Loucy (cell line): ENCODE measurements around the gene COL27A1.

Experiments
- EZH2phosphoT487 ChIP-seq: fragments of 200-600 bp; IDR thresholded peaks from 2 replicates; pipeline ENCODE4 v1.6.1; 2018; ENCODE audit warnings: antibody characterized with exemption, mild to moderate bottlenecking, moderate library complexity, borderline replicate concordance
- TF ChIP-seq, protein P1 (sequence below): fragments of 200-600 bp; sonication (generic); conservative IDR thresholded peaks from 2 replicates; pipeline ENCODE4 v1.5.1; 2014; ENCODE audit warnings: mild to moderate bottlenecking, antibody characterized with exemption, low read length

DNA sequence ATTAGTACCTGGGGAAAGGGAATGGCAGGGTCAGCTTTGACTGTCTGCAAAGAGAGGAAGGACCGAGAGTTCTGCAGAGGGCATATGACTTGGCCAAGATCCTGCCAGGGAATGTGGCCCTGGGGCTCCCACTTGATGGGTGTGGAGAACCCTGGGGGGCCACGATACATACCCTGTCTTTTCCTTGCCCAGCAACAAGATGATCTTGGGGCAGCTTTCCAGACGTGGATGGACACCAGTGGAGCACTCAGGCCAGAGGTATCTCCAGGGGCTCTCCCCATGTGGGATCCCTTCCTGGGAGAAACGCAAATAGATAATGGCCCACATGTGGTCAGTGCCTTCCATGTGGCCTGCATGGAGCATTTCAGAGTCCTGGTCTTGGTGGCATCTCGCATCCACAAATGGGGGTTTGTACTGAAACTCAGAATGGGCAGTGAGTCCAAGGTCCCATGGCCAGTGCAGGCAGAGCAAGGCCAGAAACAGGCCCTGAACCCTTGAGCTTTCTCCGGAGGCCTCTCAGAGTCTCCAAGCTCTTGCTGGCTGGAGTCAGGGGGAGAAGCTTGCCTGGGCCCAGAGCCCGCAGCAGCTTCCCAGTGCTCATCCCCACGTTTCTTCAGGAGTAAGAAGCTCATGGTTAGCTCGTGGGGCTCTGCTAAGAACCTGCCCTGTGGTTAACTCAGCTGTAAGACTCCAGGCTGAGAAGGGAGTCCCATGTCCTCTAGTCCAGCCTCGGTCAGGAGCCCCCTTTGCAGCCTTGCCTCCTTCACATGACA, 149.3 kb downstream of the COL27A1 start:
- TF ChIP-seq, protein P1, sequence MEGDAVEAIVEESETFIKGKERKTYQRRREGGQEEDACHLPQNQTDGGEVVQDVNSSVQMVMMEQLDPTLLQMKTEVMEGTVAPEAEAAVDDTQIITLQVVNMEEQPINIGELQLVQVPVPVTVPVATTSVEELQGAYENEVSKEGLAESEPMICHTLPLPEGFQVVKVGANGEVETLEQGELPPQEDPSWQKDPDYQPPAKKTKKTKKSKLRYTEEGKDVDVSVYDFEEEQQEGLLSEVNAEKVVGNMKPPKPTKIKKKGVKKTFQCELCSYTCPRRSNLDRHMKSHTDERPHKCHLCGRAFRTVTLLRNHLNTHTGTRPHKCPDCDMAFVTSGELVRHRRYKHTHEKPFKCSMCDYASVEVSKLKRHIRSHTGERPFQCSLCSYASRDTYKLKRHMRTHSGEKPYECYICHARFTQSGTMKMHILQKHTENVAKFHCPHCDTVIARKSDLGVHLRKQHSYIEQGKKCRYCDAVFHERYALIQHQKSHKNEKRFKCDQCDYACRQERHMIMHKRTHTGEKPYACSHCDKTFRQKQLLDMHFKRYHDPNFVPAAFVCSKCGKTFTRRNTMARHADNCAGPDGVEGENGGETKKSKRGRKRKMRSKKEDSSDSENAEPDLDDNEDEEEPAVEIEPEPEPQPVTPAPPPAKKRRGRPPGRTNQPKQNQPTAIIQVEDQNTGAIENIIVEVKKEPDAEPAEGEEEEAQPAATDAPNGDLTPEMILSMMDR: no peak
- no peak for TF ChIP-seq EZH2phosphoT487
